ENCODE measurements around the gene KCNMA1. TPM values are rescaled to one million over a fixed set of nuclear protein-coding genes. Genes with fewer than 3 reads are reported as not detected.

Gene KCNMA1
- total and polyA plus RNA-seq, 8 donors = 2.8 to 21.1 (median 4.3) TPM

GRCh38 chr10:77381750-77382149 is 255.9 kb downstream of the KCNMA1 start:
- intact Hi-C loops (cut with DNase I) = no loop called here
- Histone ChIP-seq H3K27me3 (peaks cover 0 to 31% of the 10 kb centered on the region in 2 donors), H3K36me3 (no peaks in the 10 kb centered on the region), H3K4me3 (no peak overlapping the region), H3K9me3 (no peaks in the 10 kb centered on the region), H3K4me1 (no peaks in the 10 kb centered on the region), H3K27ac (no peak overlapping the region)
- no peak for DNase-seq
- TF ChIP-seq, protein P1, sequence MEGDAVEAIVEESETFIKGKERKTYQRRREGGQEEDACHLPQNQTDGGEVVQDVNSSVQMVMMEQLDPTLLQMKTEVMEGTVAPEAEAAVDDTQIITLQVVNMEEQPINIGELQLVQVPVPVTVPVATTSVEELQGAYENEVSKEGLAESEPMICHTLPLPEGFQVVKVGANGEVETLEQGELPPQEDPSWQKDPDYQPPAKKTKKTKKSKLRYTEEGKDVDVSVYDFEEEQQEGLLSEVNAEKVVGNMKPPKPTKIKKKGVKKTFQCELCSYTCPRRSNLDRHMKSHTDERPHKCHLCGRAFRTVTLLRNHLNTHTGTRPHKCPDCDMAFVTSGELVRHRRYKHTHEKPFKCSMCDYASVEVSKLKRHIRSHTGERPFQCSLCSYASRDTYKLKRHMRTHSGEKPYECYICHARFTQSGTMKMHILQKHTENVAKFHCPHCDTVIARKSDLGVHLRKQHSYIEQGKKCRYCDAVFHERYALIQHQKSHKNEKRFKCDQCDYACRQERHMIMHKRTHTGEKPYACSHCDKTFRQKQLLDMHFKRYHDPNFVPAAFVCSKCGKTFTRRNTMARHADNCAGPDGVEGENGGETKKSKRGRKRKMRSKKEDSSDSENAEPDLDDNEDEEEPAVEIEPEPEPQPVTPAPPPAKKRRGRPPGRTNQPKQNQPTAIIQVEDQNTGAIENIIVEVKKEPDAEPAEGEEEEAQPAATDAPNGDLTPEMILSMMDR (IDR thresholded peaks at IDR 0.05) = no peak
- ATAC-seq = peak; percentile 86

GRCh38 chr10:77380723-77381122 is 256.9 kb downstream of the KCNMA1 start:
- H3K4me3 ChIP-seq = no peak overlapping the region
- TF ChIP-seq, protein P1 (IDR thresholded peaks at IDR 0.05) = no peak

GRCh38 chr10:77380191-77380590 is 257.4 kb downstream of the KCNMA1 start:
- TF ChIP-seq, protein P1 (IDR thresholded peaks at IDR 0.05) = no peak
- Histone ChIP-seq H3K9me3 (no peaks in the 10 kb centered on the region), H3K4me1 (no peaks in the 10 kb centered on the region), H3K27me3 (peaks cover 0 to 31% of the 10 kb centered on the region in 2 donors), H3K27ac (no peak overlapping the region), H3K36me3 (no peaks in the 10 kb centered on the region), H3K4me3 (no peak overlapping the region)
- ATAC-seq = no peak
- intact Hi-C loops (cut with DNase I) = no loop called here
- DNase-seq = no peak

More at GRCh38 chr10:77380723-77381122, 256.9 kb downstream of the KCNMA1 start:
- H3K27me3 ChIP-seq = peaks cover 0 to 31% of the 10 kb centered on the region in 2 donors
- intact Hi-C loops (cut with DNase I) = no loop called here
- H3K27ac ChIP-seq = no peak overlapping the region
- no peaks in the 10 kb centered on the region for H3K4me1 ChIP-seq
- H3K36me3 ChIP-seq = no peaks in the 10 kb centered on the region
- ATAC-seq (no peak), DNase-seq (no peak)
- no peaks in the 10 kb centered on the region for H3K9me3 ChIP-seq

DNA sequence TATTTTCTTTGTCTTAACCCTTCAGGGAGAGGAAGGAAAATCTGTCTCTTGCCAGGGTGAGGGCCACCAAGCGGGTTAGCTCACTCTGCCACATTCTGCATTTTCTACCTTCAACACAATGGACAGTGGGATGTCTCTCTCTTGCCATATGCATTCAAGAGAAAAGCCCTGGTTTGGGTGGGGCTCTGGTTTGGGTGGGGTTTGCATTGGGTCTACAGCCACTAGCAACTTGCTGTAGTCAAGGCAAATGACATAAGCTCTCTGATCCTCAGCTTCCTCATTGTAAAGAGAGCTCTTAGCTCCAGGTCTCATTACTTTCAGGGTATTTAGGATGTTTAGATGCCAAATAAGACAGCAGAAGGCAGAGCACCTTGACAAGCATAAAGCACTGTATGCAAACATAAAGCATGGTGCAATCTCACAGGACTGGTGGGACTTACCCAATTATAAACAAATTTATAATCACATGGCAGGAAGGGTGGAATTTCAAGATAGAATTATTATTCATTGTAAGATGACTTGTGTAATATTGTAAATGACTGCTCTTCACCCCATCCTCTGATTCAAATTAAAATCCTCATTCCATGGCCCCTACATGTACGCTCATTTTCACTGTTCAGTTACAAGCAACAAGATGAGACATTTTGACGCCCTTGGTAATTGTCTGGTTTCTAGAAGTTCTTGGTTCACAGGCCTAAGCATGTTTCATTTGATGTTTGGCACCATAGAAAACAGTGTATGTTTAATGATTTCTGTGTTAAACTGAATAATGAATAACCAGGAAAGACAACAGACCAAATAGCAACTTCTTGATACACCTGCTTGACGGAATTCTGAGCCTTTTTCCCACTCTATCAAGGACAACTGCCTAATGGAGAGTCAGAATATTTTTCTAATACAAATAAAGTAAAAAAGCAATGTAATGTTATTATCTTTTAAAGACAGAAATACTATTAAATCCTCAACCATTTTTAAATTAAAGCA is 258.9 kb downstream of the KCNMA1 start:
- ATAC-seq (no peak), DNase-seq (no peak)

More for the DNA sequence above, 258.9 kb downstream of the KCNMA1 start:
- Histone ChIP-seq H3K36me3 (no peaks in the 10 kb centered on the region), H3K9me3 (no peaks in the 10 kb centered on the region), H3K27me3 (peaks cover 0 to 31% of the 10 kb centered on the region in 2 donors), H3K4me3 (no peak overlapping the region), H3K4me1 (no peaks in the 10 kb centered on the region), H3K27ac (no peak overlapping the region)
- intact Hi-C loops (cut with DNase I) = no loop called here
- TF ChIP-seq, protein P1 (IDR thresholded peaks at IDR 0.05) = no peak

Data from left lung (tissue), 10 donors.